ENCODE results near the gene RXRA. TPM values are rescaled to one million over a fixed set of nuclear protein-coding genes. Genes with fewer than 3 reads are reported as not detected.

Gene RXRA
- total RNA-seq, 1 donor from 2014 or later = 85.7 TPM

DNA sequence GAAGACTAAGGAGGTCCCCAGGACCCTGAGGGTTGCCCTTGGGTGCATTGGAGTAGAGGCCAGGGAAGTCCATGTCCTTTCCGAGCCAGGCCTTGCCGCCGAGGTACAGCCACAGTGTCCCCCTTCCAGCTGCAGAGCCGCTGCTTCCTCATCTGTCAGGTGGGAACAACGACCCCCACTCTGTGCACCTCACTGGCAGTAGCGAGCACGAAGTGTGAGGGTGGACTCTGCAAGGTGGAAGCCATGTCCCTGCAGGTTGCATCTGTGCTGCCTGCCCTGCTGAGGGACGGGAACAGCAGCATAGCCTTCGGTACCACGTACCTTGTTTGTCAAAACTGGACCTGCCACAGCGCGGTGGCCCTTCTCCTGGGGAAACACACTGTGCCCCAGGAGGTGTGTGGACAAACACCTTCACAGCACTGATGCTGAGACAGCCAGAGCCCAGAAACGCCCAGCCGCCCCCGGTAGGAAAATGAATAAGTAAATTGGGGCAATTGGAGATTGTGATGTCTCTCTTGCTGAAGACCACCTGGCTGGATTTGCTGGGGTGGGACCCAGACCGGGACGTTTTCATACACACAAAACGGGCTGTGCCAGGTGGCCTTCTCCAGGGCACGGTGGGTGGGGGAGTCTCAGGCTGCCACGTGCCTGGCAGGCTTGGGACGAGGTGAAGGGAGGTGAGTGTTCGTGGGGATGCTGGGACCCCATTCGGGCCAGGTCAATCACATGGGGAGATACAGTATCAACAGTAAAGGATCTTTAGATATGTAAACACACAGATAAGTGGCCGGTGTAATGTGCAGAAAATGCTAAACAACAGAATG is 157.3 kb downstream of the RXRA start:
- intact Hi-C loops (cut with DNase I) = no loop called here
- peak; percentile 39 for DNase-seq

DNA sequence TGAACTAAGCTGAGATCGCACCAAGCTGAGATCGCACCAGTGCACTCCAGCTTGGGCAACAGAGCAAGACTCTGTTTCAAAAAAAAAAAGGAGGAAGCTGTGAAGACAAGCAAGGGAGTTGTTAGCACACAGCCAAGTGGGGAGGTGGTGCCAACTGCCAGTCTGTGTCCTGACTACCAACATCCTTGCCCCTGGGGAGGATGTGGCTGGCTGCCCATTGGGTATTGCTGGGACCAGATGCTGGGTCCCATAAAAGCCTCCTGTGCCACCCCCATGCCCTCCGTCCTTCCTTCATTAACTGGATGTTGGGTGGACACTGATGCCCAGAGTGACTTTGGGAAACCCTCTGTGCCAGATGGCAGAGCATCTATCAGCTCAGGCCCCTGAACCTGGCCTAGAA is 158.2 kb downstream of the RXRA start:
- ATAC-seq (no peak), DNase-seq (no peak)
- TF ChIP-seq, protein P1, sequence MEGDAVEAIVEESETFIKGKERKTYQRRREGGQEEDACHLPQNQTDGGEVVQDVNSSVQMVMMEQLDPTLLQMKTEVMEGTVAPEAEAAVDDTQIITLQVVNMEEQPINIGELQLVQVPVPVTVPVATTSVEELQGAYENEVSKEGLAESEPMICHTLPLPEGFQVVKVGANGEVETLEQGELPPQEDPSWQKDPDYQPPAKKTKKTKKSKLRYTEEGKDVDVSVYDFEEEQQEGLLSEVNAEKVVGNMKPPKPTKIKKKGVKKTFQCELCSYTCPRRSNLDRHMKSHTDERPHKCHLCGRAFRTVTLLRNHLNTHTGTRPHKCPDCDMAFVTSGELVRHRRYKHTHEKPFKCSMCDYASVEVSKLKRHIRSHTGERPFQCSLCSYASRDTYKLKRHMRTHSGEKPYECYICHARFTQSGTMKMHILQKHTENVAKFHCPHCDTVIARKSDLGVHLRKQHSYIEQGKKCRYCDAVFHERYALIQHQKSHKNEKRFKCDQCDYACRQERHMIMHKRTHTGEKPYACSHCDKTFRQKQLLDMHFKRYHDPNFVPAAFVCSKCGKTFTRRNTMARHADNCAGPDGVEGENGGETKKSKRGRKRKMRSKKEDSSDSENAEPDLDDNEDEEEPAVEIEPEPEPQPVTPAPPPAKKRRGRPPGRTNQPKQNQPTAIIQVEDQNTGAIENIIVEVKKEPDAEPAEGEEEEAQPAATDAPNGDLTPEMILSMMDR (IDR thresholded peaks at IDR 0.05) = no peak
- H3K27ac ChIP-seq = no peak overlapping the region
- H3K4me3 ChIP-seq = no peak overlapping the region
- H3K9me3 ChIP-seq = no peaks in the 10 kb centered on the region
- no peaks in the 10 kb centered on the region for H3K36me3 ChIP-seq
- intact Hi-C loops (cut with DNase I) = no loop called here
- H3K27me3 ChIP-seq (ENCODE audit: low read depth) = peaks cover 8% of the 10 kb centered on the region
- H3K4me1 ChIP-seq = no peaks in the 10 kb centered on the region

More for the DNA sequence above, 157.3 kb downstream of the RXRA start:
- Histone ChIP-seq H3K27me3 (ENCODE audit: low read depth) (peaks cover 8% of the 10 kb centered on the region), H3K9me3 (no peaks in the 10 kb centered on the region), H3K4me3 (no peak overlapping the region), H3K4me1 (no peaks in the 10 kb centered on the region), H3K36me3 (no peaks in the 10 kb centered on the region), H3K27ac (no peak overlapping the region)
- TF ChIP-seq, protein P1 (IDR thresholded peaks at IDR 0.05) = no peak
- no peak for ATAC-seq

DNA sequence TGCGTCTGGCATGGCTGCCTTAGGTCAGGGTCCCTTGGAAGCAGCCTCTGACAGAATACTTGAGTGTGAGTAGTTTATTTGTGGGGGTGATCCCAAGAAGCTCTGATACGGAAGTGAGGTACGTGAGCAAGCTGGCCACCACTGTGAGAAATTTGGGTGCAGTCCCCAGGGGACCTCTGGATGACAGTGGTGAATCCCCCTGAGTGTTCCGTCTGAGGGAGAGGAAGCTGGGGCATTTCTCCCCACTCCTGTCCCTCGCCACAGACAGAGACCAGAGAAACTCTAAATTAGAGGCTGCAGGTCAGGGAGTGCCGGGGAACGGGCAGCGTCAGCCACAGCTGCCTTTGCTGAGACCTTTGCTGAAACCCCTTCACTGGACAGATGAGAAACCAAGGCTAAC is 159.4 kb downstream of the RXRA start:
- Histone ChIP-seq H3K27me3 (ENCODE audit: low read depth) (peaks cover 8% of the 10 kb centered on the region), H3K9me3 (no peaks in the 10 kb centered on the region), H3K36me3 (no peaks in the 10 kb centered on the region), H3K27ac (no peak overlapping the region), H3K4me3 (no peak overlapping the region), H3K4me1 (no peaks in the 10 kb centered on the region)
- TF ChIP-seq, protein P1 (IDR thresholded peaks at IDR 0.05) = no peak
- DNase-seq (no peak), ATAC-seq (no peak)
- intact Hi-C loops (cut with DNase I) = no loop called here

DNA sequence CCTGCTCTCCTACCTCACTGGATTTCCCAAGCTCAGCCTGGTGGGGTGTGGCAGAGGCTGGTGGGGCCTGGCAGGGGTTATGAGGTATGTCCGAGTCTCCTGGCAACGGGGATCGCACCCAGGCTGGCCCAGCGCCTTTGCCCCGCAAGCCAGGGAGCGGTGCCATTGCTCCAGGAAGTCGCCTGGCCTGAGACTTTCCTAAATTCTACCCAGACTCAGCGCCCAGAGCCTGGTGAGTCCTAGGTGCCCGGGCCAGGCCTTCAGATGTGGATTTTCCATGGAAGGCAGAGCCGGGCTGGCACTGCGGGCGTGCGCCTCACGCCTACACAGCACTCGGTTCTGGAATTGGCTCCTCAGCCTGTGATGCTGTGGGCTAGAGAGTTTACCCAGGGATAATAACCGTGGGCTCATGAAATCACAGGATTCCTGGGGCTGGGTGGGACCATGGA is 159.9 kb downstream of the RXRA start:
- H3K4me3 ChIP-seq = no peak overlapping the region
- no peaks in the 10 kb centered on the region for H3K4me1 ChIP-seq
- intact Hi-C loops (cut with DNase I) = no loop called here
- peaks cover 8% of the 10 kb centered on the region for H3K27me3 ChIP-seq (ENCODE audit: low read depth)
- H3K36me3 ChIP-seq = no peaks in the 10 kb centered on the region
- H3K9me3 ChIP-seq = no peaks in the 10 kb centered on the region
- H3K27ac ChIP-seq = no peak overlapping the region
- no peak for DNase-seq
- TF ChIP-seq, protein P1 (IDR thresholded peaks at IDR 0.05) = no peak
- ATAC-seq = no peak

DNA sequence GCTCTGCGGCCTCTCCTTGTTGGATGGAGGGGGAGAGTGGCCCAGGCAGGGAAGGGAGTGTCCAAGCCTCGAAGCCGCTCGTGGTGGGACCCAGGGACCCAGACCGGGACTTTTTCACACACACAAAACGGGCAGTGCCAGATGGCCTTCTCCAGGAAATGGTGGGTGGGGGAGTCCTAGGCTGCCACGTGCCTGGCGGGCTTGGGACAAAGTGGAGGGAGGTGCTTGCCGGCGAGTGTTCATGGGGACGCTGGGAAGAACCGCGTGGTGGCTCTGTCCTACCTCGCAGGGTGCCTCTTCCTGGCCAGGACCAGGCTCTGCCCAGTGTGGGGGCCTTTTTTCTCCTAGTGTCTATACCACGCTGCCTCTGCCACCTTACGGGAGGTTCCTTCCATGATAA is 160.3 kb downstream of the RXRA start:
- Histone ChIP-seq H3K4me1 (peaks cover under 1% of the 10 kb centered on the region), H3K36me3 (no peaks in the 10 kb centered on the region), H3K27ac (no peak overlapping the region), H3K27me3 (ENCODE audit: low read depth) (peaks cover 8% of the 10 kb centered on the region), H3K4me3 (no peak overlapping the region), H3K9me3 (no peaks in the 10 kb centered on the region)
- DNase-seq = no peak
- TF ChIP-seq, protein P1 (IDR thresholded peaks at IDR 0.05) = no peak
- no peak for ATAC-seq
- intact Hi-C loops (cut with DNase I) = no loop called here

Small RNAs within 50 kb of the gene (microRNA-seq; reads per million reads assigned to microRNA genes)
- not detected for gene MIR4669 (ENCODE audit: borderline number of aligned reads)

Other genes starting within 250 kb of the RXRA start
- 22.6 TPM for gene WDR5, start 190.4 kb upstream of the RXRA start, total RNA-seq
- gene RNU6ATAC, start 161.9 kb upstream of the RXRA start, total RNA-seq = 248 TPM

Measured in lower lobe of right lung (tissue), 2 donors.